ENCODE measurements around the gene FFAR3. TPM values are rescaled to one million over a fixed set of nuclear protein-coding genes. Genes with fewer than 3 reads are reported as not detected.

Gene FFAR3
- total and polyA plus RNA-seq, 2 of the 8 experiments (the other 6 are each of a cell fraction or from before 2014, with no cell fraction given), result not detected

- CTCF ChIA-PET (ENCODE audit: partially characterized antibody), result interaction anchor here (1.0 to 1.2 kb wide), 4 partner anchors 11 to 104 kb away, joined by 3 read pairs; no protein-coding TSS in a partner anchor
- no peaks in the 10 kb centered on the region for H3K27me3 ChIP-seq (replicated peaks in 1 of 4; ENCODE audit: control insufficient read depth in 3 of 4, extremely low read depth in 1 of 4, insufficient read depth in 3 of 4, low read length in 3 of 4)
- H4K91ac ChIP-seq (replicated peaks; ENCODE audit: insufficient read length, low read length), result no peak overlapping the region
- H3K27ac ChIP-seq (ENCODE audit: low read depth, low read length), result no peak overlapping the region
- H3K36me3 ChIP-seq (ENCODE audit: control insufficient read depth in 2 of 4, insufficient read depth in 4 of 4, low read length in 3 of 4), result no peaks in the 10 kb centered on the region
- WGBS, 2 experiments (ENCODE audit: extremely low coverage in 1 of 2, insufficient coverage in 1 of 2, insufficient read length in 1 of 2, insufficient replicate concordance in 2 of 2, low coverage in 1 of 2, low lambda C conversion rate in 2 of 2, missing lambda C conversion rate in 1 of 2), result 83% methylated on average over 4 of the region's 4 CpGs; no CpG with 5 or more reads in 1 of the 2 experiments
- no peak overlapping the region for H3K4me3 ChIP-seq (ENCODE audit: extremely low read depth in 1 of 4, insufficient read depth in 2 of 4, low read depth in 3 of 4, low read length in 4 of 4)
- no peaks in the 10 kb centered on the region for H3K9me3 ChIP-seq (ENCODE audit: insufficient read depth in 2 of 2, low read depth in 1 of 2, low read length in 1 of 2)
- H2BK20ac ChIP-seq (ENCODE audit: low read length), result no peak overlapping the region
- no peak overlapping the region for H2AFZ ChIP-seq (ENCODE audit: low read length)
- FAIRE-seq (no peak), DNase-seq (ENCODE audit: low read depth in 1 of 2, low spot score in 2 of 2) (no peak)
- no peak overlapping the region for H2BK120ac ChIP-seq (replicated peaks; ENCODE audit: low read depth, low read length)
- no peak overlapping the region for H4K5ac ChIP-seq (ENCODE audit: insufficient read length, low read depth, low read length)
- H3K4me1 ChIP-seq (replicated peaks in 1 of 4; ENCODE audit: control insufficient read depth in 3 of 4, insufficient read depth in 4 of 4, low read length in 3 of 4), result no peaks in the 10 kb centered on the region
- H3K4me2 ChIP-seq (ENCODE audit: insufficient read depth in 1 of 2, low read depth in 2 of 2, low read length in 2 of 2), result no peak overlapping the region
- H3K14ac ChIP-seq (ENCODE audit: insufficient read length), result no peak overlapping the region
- H3K18ac ChIP-seq (ENCODE audit: extremely low read depth, low read length), result no peak overlapping the region
- POLR2A ChIA-PET (ENCODE audit: partially characterized antibody), result no interaction called here
- no peak overlapping the region for H3K56ac ChIP-seq (replicated peaks; ENCODE audit: insufficient read length, low read depth, low read length)
- no peak overlapping the region for H2BK15ac ChIP-seq (ENCODE audit: low read length)
- H2AK5ac ChIP-seq (ENCODE audit: low read depth, low read length), result no peak overlapping the region
- H2BK12ac ChIP-seq (ENCODE audit: low read depth, low read length), result no peak overlapping the region
- H3K23ac ChIP-seq (ENCODE audit: insufficient read length), result no peak overlapping the region
- H4K8ac ChIP-seq (ENCODE audit: extremely low read depth, insufficient read depth, low read length), result no peak overlapping the region
- no peak for TF ChIP-seq EP300 (IDR thresholded peaks at IDR 0.05; ENCODE audit: borderline replicate concordance in 1 of 2, low read depth in 2 of 2, low read length in 2 of 2)
- no peak for TF ChIP-seq CHD1 (IDR thresholded peaks at IDR 0.05; ENCODE audit: low read depth, low read length)
- no peak for TF ChIP-seq E2F6 (IDR thresholded peaks at IDR 0.05)
- no peak for TF ChIP-seq TAF1 (IDR thresholded peaks at IDR 0.05; ENCODE audit: low read depth, low read length)
- no peak for TF ChIP-seq SRF (IDR thresholded peaks at IDR 0.05; ENCODE audit: low read depth, low read length)
- TF ChIP-seq MAFK (IDR thresholded peaks at IDR 0.05; ENCODE audit: low read depth, low read length), result no peak
- no peak for TF ChIP-seq USF2 (IDR thresholded peaks at IDR 0.05; ENCODE audit: low read length)
- TF ChIP-seq BCL11A (IDR thresholded peaks at IDR 0.05; ENCODE audit: low read depth in 2 of 2, low read length in 2 of 2), result no peak
- TF ChIP-seq CBX5 (IDR thresholded peaks at IDR 0.05; ENCODE audit: low read depth, low read length), result no peak
- no peak for TF ChIP-seq CEBPB (IDR thresholded peaks at IDR 0.05; ENCODE audit: low read depth, low read length)
- TF ChIP-seq TAF7 (optimal IDR thresholded peaks at IDR 0.05; ENCODE audit: borderline replicate concordance, low read depth, low read length), result no peak
- no peak overlapping the region for H2BK5ac ChIP-seq (ENCODE audit: low read depth, low read length)
- H3K4ac ChIP-seq (replicated peaks; ENCODE audit: insufficient read length, low read depth, low read length), result no peak overlapping the region
- no peaks in the 10 kb centered on the region for H3K79me2 ChIP-seq (ENCODE audit: control insufficient read depth in 1 of 2, insufficient read depth in 2 of 2, low read length in 2 of 2)
- no peaks in the 10 kb centered on the region for H3K23me2 ChIP-seq (ENCODE audit: low read depth, low read length)
- no peak overlapping the region for H3K9ac ChIP-seq (replicated peaks in 1 of 4; ENCODE audit: extremely low read depth in 1 of 4, low read depth in 3 of 4, low read length in 3 of 4)
- H4K20me1 ChIP-seq (replicated peaks in 1 of 2; ENCODE audit: control insufficient read depth in 1 of 2, insufficient read depth in 2 of 2, low read length in 2 of 2), result no peaks in the 10 kb centered on the region
- no peaks in the 10 kb centered on the region for H3K79me1 ChIP-seq (ENCODE audit: low read depth, low read length)
Measured at GRCh38 chr19:35365303-35365702, 7.0 kb downstream of the FFAR3 start.

Measured in H1 (cell line).